Activated T-cell treated with anti-CD3 and anti-CD28 coated beads, Interleukin-2, amount 50 U/mL, for 48 hours (primary cell): ENCODE measurements around the gene GNA15.
"Not testable (repeated sequence)": the region's sequence is repeated elsewhere in the genome, so short reads cannot be mapped to it uniquely, and the experiment has no call there.

Experiments used
- DNase-seq, 2 experiments: peaks; one replicate each; pipeline ENCODE4 v3.0.0-alpha.2; 2020

The GNA15 gene

DNA sequence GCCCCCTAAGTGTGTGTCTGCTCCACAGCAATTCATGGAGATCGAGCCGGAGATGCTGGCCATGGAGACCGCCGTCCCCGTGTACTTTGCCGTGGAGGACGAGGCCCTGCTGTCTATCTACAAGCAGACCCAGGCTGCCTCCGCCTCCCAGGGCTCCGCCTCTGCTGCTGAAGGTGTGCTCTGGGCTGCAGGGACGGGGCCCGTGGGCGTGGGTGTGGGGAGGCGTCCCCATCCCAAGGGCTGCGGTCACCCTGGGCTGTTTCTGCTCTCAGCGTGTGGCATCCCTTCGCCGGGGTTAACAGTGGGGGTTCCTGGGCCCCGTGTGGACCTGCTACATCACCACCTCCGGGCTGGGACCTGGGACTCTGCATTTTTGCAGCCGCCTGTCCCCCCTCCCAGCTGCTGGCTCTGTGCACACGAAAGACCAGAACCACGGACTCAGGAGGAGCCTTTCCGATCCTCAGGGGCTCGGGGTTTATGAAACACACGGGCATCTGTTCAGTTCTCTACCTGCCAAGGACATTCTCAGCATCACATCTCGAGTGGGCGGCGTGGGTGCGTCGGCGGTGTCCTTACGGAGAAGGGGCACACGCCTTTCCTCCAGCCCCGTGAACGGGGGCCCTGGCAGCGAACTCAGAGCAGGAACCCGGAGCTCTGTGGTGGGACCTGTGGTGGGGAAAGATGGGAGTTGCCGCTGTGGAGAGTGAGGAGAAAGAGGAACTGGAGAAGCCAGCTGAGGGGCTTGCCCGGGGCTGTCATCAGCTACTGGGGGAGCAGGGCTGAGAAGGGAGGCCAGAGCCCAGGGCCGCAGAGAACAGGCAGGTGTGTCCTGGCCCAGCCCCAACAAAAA lies 57.6 kb downstream of the GNA15 start:
- no peak for DNase-seq

DNA sequence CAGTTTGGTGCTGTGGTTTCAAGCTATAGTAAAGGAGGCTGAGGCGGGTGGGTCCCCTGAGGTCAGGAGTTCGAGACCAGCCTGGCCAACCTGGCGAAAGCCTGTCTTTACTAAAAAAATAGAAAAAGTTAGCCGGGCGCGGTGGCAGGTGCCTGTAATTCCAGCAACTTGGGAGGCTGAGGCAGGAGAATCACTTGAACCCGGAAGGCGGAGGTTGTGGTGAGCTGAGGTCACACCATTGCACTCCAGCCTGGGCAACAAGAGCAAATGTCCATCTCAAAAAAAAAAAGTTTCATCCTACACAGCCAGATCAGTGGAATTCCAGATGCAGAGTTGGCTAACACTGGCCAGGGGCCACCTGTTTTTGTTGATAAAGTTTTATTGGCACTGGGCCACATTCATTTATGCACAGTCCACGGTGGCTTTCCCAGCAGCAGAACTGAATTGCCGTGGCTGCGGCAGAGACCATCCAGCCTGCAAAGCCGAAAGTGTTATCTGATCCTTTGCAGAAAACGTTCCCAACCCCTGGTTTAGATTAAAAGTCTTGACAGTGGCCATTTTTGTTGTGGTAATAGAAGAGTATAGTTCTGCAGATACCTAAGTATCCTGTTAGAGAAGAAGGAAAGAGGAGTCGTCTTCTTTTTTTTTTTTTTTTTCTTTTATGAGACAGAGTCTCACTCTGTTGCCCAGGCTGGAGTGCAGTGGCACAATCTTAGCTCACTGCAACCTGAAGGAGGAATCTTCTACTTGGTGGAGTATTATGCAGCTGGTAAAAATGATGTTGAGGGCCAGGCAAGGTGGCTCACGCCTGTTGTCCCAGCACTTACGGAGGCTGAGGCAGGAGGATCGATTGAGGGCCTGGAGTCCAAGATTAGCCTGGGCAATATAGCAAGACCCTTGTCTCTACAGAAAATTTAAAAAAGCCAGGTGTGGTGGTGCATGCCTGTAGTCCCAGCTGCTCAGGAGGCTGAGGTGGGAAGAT lies 58.6 kb downstream of the GNA15 start:
- DNase-seq, result no peak

DNA sequence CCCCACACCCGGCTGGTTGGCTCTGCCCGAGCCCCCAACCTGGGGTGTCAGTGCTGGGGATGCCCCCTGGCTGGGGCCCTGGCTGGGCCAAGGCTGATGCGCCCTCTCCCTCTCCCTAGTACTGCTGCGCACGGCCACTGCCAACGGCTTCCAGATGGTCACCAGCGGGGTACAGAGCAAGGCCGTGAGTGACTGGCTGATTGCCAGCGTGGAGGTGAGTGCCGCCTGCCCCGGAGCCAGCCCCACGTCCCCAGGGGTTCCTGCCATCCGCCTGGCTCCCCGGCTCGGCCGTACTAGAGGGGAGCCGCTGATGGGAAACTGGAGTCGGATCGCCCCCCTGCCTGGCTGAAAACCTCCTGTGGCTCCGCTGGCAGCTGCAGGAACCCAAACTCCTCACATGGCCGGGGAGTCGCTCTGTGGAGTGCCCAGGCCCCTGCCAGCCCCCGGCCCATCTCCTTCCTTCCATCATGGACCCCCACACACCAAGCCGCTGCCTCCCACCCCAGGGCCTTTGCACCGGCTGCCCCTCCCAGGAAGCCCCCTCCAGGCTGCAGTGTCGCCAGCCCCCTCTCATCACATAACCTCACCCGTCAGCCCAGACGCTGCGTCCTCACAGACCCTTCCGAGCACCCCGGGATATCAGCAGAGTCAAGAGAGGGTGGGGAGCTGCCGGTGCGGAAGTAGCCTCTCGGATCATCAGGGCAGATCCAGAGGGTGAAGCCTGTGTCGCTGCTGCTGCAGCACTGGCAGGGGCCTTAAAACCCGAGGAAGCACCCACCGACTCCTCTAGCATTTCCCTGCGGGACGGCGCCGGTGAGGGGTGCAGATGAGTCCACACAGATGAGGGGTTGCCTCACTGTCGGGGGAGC lies 60.5 kb downstream of the GNA15 start:
- no peak for DNase-seq

DNA sequence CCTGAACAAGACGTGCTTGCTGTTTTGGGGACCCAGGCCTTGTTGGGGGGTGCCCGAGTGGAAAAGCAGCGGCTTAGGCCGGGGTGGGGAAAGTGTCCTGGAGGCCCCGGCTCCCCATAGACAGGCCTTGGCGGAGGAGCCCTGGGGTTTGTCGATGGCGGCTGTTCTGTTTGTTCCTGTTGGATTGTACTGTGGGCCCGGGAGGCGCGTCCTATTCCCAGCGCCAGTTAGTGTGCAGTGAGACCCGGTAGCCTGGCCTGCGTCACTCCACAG lies 61.0 kb downstream of the GNA15 start:
- no peak for DNase-seq

DNA sequence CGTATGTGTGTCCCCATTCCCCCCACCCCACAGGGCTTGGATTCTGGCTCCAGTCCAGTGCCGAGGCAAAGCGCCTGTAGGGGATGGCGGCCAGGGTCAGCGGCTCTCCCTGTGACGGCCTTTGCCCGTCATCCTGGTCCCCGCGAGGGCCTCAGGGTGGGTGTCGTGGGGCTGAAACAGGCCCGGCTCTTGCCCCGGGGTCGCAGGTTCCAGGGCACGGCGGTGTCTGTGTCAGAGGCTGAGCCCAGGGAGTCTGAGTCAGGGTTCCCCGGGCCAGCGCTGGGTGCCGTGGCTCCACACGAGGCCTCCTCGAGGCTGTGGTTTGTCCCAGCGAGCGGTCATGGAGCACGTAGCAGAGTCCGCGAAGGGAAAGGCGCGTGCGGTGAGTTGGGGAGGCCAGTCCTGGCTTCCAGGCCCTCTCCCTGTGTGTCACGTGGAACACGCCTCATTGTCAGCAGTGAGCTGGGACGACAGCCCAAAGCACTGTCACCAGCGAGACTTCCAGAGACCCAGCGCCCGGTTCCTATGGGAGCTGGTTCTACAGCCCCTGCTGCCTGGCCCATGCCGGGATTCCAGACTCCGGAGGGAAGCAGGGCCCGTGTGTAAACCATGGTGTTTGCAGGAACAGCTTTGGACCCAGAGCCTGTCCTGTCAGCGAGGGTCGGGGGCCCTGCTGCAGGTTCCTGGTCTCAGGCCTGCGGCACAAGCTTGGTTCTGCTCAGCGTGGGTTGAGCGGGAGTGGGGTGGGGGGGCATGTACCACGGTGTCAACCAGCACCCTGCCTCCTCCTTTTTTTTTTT lies 63.3 kb downstream of the GNA15 start:
- DNase-seq, result no peak

DNA sequence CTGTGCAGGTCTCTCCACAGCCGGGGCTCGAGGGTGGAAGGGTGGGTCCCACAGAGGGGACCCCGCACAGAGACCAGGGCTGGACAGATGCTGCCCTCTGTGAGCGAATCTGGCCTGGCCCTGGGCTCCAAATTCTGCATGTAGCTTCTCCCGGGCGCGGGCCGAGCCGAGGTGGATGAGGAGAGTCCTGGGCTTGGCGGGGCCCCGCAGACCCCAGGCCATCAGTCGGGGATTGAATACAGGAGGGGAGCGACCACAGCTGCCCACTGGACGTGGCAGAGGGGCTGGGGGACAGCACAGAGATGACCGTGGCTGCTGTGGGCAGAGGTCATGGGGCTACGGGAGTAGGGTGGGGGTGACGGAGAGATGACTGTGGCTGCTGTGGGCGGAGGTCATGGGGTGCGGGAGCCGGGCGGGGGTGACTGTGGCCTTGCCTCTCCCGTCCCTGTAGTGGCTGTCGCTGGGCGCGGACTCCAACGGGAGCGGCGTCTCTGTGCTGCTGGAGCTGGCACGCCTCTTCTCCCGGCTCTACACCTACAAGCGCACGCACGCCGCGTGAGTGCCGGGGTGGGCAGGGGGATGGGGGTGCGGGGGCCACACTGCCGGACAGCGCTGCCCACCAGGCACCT lies 65.4 kb downstream of the GNA15 start:
- DNase-seq, result no peak

DNA sequence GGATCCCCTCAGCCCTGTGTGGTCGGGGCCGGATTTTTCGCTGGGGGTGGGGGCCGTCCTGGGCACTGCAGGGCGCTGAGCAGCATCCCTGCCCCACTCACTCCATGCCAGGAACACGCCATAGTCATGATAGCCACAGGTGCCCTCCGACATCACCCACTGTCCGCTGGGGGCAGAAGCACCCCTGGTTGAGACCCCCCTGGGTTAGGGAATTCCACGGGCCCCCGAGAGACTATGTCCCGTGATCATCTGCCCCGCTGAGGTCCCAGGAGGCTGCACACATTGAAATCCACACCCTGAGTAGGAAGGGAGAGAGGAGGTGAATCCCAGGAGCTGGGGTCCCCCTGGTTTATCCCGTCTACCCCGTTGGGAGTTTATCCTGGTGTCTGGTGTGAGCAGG lies 66.1 kb downstream of the GNA15 start:
- no peak for DNase-seq

DNA sequence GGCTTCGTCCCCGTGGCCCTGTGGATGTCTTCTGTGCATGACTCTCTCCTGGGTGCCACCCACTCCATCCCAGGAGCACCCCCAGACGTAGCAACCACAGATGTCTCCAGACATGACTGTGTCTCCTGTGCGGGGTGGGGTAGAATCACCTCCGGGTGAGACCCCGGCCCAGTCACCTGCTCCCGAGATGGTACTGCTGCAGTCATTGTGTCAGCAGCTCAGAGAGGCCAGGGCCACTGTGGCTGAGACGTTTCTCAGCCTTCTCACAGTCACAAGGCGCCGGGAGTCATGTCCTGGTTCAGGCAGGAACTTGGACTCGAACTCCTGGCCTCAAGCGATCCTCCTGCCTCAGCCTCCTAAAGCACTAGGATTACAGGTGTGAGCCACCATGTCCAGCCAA lies 66.5 kb downstream of the GNA15 start:
- no peak for DNase-seq

DNA sequence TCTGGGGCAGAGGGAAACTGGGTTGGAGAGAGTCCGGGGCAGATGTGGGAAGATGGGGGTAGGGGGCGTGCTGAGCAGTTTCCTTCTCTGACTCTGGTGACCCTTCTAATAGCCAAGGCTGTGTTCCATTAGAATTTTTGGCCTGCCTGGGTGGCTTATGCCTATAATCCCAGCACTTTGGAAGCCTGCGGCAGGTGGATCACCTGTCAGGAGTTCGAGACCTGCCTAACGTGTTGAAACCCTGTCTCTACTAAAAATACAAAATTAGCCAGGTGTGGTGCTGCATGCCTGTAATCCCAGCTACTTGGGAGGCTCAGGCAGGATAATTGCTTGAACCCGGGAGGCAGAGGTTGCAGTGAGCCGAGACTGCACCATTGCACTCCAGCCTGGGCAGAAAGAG lies 67.1 kb downstream of the GNA15 start:
- DNase-seq, result not testable (repeated sequence)

DNA sequence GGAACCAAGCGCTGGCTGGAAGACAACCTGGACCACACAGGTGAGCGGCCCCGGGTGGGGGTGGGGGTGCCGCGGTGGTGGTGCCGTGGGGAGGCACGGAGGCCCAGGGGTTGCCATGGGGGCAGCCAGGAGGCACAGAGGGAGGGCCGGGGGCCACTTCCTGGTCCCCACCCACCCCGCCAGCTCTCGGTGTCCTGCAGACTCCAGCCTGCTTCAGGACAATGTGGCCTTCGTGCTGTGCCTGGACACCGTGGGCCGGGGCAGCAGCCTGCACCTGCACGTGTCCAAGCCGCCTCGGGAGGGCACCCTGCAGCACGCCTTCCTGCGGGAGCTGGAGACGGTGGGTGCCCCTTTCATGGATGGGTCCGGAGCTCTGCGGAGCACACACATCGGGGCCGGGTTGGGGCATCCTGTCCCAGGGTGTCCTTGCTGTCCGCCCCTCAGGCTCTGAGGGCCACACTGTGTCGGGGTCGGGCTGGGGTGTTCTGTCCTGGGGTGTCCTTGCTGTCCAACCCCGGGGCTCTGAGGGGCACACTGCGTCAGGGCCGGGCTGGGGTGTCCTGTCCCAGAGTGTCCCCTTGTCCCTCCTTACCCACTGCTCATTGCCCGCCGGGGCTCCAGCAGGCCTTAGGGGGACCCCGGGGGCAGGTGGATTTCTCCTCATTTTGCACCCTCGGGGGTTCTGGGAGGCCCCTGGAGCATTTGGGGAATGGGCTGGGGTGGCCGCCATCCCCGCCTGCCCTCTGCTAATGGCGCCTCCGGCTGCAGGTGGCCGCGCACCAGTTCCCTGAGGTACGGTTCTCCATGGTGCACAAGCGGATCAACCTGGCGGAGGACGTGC lies 68.2 kb downstream of the GNA15 start:
- no peak for DNase-seq

DNA sequence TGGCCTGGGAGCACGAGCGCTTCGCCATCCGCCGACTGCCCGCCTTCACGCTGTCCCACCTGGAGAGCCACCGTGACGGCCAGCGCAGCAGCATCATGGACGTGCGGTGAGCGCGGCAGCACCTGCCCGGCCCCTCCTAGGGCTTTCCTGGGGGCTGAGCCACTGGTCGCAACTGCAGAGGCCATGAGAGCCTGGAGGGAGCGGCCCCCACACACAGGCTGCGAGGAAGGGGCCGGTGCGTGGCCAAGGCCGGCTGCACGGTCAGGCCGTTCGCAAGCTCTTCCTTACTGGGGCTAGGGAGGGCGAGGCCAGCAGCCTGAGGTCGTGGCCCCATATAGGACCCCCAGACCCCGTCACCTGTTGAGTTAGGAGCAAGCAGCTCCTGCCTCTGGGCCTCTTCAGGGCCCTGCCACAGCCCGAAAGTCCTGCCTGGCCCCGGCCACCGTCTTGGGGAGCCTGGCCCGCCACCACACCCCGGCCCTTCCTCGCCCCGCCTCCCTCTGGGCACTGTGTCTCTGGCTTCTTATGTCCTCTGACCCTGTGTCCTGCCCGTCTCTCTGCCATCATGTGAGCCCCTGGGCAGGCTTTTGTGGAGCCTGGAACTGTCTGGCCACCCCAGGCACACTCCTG lies 68.9 kb downstream of the GNA15 start:
- DNase-seq, result no peak

DNA sequence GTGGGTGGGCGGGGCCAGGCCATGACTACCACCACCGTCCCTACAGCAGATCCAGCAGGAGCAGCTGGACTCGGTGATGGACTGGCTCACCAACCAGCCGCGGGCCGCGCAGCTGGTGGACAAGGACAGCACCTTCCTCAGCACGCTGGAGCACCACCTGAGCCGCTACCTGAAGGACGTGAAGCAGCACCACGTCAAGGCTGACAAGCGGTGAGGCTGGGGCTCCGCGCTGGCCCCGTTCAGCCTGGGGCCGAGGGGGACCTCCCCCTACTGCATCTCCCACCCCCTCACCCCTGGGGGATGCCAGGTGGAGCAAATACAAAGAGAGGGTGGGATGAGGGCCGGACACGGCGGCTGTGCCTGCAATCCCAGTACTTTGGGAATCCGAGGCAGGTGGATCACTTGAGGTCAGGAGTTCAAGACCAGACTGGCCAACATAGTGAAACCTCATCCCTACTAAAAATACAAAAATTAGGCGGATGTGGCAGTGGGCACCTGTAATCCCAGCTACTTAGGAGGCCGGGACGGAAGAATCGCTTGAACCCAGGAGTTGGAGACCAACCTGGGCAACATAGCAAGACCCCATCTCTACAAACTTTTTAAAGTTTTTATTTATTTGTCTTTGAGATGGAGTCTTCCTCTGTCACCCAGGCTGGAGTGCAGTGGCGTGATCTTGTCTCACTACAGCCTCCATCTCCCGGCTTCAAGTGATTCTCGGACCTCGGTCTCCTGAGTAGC lies 70.6 kb downstream of the GNA15 start:
- no peak for DNase-seq

DNA sequence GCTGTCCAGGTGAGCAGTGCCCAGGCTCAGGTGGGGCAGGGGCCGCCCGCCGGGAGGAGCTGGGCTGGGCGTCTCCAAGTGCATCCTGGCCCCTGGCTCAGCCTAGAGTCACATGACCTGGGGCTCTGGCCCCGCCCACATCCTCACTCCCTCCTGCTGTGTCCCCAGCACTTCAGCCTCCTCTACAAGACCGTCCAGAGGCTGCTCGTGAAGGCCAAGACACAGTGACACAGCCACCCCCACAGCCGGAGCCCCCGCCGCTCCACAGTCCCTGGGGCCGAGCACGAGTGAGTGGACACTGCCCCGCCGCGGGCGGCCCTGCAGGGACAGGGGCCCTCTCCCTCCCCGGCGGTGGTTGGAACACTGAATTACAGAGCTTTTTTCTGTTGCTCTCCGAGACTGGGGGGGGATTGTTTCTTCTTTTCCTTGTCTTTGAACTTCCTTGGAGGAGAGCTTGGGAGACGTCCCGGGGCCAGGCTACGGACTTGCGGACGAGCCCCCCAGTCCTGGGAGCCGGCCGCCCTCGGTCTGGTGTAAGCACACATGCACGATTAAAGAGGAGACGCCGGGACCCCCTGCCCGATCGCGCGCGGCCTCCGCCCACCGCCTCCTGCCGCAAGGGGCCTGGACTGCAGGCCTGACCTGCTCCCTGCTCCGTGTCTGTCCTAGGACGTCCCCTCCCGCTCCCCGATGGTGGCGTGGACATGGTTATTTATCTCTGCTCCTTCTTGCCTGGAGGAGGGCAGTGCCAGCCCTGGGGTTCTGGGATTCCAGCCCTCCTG lies 71.8 kb downstream of the GNA15 start:
- DNase-seq, result no peak

DNA sequence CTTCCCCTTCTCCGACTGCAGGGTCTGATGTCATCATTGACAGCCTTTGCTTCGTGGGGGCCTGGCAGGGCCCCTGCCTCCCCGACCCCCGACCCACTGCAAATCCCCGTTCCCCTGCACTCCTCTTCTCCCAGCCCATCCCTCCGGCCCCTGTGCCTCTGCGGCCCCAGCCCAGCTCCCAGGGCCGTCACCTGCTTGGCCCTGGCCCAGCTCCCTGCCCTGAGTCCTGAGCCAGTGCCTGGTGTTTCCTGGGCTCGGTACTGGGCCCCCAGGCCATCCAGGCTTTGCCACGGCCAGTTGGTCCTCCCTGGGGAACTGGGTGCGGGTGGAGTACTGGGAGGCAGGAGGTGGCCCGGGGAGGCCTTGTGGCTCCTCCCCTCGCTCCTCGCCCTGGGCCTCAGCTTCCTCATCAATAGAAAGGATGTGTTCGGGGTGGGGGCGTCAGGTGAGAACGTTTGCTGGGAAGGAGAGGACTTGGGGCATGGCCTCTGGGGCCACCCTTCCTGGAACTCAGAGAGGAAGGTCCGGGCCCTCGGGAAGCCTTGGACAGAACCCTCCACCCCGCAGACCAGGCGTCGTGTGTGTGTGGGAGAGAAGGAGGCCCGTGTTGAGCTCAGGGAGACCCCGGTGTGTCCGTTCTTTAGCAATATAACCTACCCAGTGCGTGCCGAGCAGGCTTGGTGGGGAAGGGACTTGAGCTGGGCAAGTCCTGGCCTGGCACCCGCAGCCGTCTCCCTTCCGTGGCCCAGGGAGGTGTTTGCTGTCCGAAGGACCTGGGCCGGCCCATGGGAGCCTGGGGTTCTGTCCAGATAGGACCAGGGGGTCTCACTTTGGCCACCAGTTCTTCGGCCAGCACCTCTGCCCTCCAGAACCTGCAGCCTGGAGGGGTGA lies 72.7 kb downstream of the GNA15 start:
- no peak for DNase-seq

DNA sequence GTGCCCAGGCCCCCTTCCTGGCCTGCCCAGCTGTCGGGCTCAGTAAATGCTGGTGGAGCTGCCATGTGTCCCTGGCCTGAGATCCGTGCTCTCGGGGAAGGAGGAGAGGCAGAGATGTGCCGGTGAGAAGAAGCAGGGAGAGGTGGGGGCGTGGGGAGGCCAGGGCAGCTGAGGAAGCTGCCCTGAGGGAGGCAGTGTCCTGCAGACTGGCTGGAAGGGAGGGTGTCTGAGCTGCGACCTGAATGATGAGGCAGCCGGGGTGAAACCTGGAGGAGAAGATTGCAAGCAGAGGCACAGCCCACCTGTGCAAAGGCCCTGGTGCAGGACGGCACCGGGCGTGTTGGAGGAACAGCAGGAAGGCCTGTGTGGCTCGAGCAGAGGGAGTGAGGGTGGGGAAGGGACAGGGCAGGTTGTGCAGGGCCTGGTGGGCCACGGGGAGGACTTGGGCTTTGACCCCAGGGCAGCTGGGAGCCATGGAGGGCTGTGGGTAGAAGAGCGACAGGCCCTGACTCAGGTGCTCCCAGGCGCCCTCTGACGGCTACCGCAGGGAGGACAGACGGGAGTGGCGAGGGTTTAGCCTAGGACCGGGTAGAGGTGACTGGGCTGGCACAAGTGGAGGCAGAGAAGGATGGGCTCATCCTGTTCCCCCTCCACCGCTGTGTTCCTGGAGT lies 74.6 kb downstream of the GNA15 start:
- DNase-seq, result peak; percentile 84 to 85

DNA sequence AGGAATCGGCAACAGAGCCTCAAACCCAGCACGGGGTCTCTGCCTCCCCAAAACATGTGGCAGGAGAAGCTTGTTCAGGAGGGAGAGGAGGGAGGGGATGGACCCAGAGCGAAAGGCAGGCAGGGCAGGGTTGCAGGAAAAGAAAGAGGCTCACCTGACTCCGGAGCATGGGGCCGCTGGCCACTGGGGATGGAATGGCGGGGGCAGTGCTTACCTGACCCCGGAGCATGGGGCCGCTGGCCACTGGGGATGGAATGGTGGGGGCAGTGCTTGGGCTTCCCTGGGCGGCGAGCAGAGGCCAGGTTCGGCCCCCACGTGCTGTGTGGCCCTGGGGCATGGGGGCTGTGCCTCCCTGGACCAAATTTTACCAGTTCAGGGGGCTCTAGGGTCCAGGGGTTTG lies 75.4 kb downstream of the GNA15 start:
- DNase-seq, result no peak

DNA sequence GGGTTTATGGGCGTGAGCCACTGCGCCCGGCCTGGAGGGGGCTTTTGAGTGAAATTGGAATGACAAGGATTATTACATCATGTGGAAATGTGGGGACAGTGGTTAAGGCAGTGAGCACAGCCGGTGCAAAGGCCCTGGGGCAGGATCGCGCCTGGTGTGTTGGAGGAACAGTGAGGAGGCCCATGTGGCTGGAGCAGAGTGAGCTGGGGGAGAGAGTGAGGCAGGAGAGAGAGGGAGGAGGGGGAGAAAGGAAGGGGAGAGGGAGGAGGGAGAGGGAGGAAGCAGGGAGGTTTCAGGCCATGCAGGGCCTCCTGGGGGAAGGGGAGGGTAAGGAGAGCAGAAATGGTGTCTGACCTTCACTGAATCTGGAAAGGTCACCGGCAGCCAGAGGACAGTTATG lies 77.3 kb downstream of the GNA15 start:
- DNase-seq, result no peak
